Effector memory CD8-positive, alpha-beta T cell (primary cell): ENCODE measurements around the gene ENPP5.

Source experiments
- ATAC-seq: fragments of 150-1000 bp; cut with Tn5 transposase; replicated peaks from 2 replicates; pipeline ENCODE4 v1.10.0; 2021; ENCODE audit warnings: mild to moderate bottlenecking, moderate library complexity
- DNase-seq, 3 experiments: peaks; one replicate each; pipeline ENCODE4 v3.0.0; 2021
- H3K27ac Mint-ChIP-seq, 2 donors: one replicate each; pipeline ENCODE4 v1.8.0; 2022; ENCODE audit warnings: mild to moderate bottlenecking in 2 of 2, mixed read lengths in 2 of 2, moderate library complexity in 2 of 2
- H3K27me3 Mint-ChIP-seq, 2 donors: one replicate each; pipeline ENCODE4 v1.8.0; 2022; ENCODE audit warnings: mixed read lengths in 2 of 2
- H3K36me3 Mint-ChIP-seq: one replicate; pipeline ENCODE4 v1.8.0; 2022; ENCODE audit warnings: mild to moderate bottlenecking, moderate library complexity, mixed read lengths; ENCODE audit not compliant: insufficient read depth
- H3K4me1 Mint-ChIP-seq, 2 donors: one replicate each; pipeline ENCODE4 v1.8.0; 2022; ENCODE audit warnings: low read depth in 2 of 2, mixed read lengths in 2 of 2
- H3K4me3 Mint-ChIP-seq, 2 donors: one replicate each; pipeline ENCODE4 v1.8.0; 2022; ENCODE audit warnings: mild to moderate bottlenecking in 2 of 2, mixed read lengths in 2 of 2, moderate library complexity in 2 of 2
- H3K9me3 Mint-ChIP-seq, 2 donors: one replicate each; pipeline ENCODE4 v1.8.0; 2022; ENCODE audit warnings: mixed read lengths in 2 of 2
- total RNA-seq, 9 experiments: gene quantifications; one replicate each; lab custom pipeline; 2026; lab: John Stamatoyannopoulos, UW

Gene ENPP5
- 0.06 to 6.9 (median 0.96) reads per million in 9 experiments for total RNA-seq

- H3K27me3 Mint-ChIP-seq, result no peaks in the 10 kb centered on the region
- H3K36me3 Mint-ChIP-seq, result peaks cover 8% of the 10 kb centered on the region
- no peaks in the 10 kb centered on the region for H3K9me3 Mint-ChIP-seq
- peak within 1 kb of the TSS; percentile 82 to 90 for H3K27ac Mint-ChIP-seq
- peak within 1 kb of the TSS; percentile 93 for H3K4me3 Mint-ChIP-seq
- peaks cover 27 to 62% of the 10 kb centered on the region in 2 donors for H3K4me1 Mint-ChIP-seq
- DNase-seq (peak; percentile 62 to 69 (median 64)), ATAC-seq (peak; percentile 78)
Observed at GRCh38 chr6:46170357-46171289, at the start of gene ENPP5. Gene ENPP5 (minus strand): TSS chr6:46170980. CDS start chr6:46168262, 2,718 bp downstream.

- ATAC-seq (no peak), DNase-seq (no peak)
- Mint-ChIP-seq H3K27me3 (no peaks in the 10 kb centered on the region), H3K36me3 (peaks cover 3% of the 10 kb centered on the region), H3K4me1 (no peaks in the 10 kb centered on the region), H3K27ac (no peak overlapping the region), H3K9me3 (no peaks in the 10 kb centered on the region), H3K4me3 (no peak overlapping the region)
Observed at GRCh38 chr6:46219661-46220060, 48.9 kb upstream of the ENPP5 start.

GRCh38 chr6:46218457-46218856, 47.7 kb upstream of the ENPP5 start:
- no peaks in the 10 kb centered on the region for H3K4me1 Mint-ChIP-seq
- no peaks in the 10 kb centered on the region for H3K9me3 Mint-ChIP-seq
- no peak overlapping the region for H3K27ac Mint-ChIP-seq
- DNase-seq, result no peak
- H3K36me3 Mint-ChIP-seq, result peaks cover 3% of the 10 kb centered on the region
- no peak overlapping the region for H3K4me3 Mint-ChIP-seq
- no peaks in the 10 kb centered on the region for H3K27me3 Mint-ChIP-seq
- no peak for ATAC-seq

GRCh38 chr6:46217671-46218131, 46.9 kb upstream of the ENPP5 start:
- Mint-ChIP-seq H3K27me3 (no peaks in the 10 kb centered on the region), H3K4me1 (no peaks in the 10 kb centered on the region), H3K9me3 (no peaks in the 10 kb centered on the region), H3K4me3 (no peak overlapping the region), H3K36me3 (peaks cover 3% of the 10 kb centered on the region), H3K27ac (no peak overlapping the region)
- ATAC-seq (no peak), DNase-seq (no peak)

GRCh38 chr6:46216879-46217278, 46.1 kb upstream of the ENPP5 start:
- H3K4me1 Mint-ChIP-seq, result no peaks in the 10 kb centered on the region
- no peak for DNase-seq
- H3K27ac Mint-ChIP-seq, result peak overlapping the region in 1 of 2 donors; percentile 17

GRCh38 chr6:46215777-46216176, 45.0 kb upstream of the ENPP5 start:
- no peak for DNase-seq
- Mint-ChIP-seq H3K27me3 (no peaks in the 10 kb centered on the region), H3K27ac (peak overlapping the region in 1 of 2 donors; percentile 17), H3K4me3 (no peak overlapping the region), H3K4me1 (no peaks in the 10 kb centered on the region), H3K9me3 (no peaks in the 10 kb centered on the region), H3K36me3 (peaks cover 3% of the 10 kb centered on the region)
- no peak for ATAC-seq

More at GRCh38 chr6:46216879-46217278, 46.1 kb upstream of the ENPP5 start:
- H3K27me3 Mint-ChIP-seq, result no peaks in the 10 kb centered on the region
- peaks cover 3% of the 10 kb centered on the region for H3K36me3 Mint-ChIP-seq
- H3K4me3 Mint-ChIP-seq, result no peak overlapping the region
- no peak for ATAC-seq
- no peaks in the 10 kb centered on the region for H3K9me3 Mint-ChIP-seq

GRCh38 chr6:46215213-46215612, 44.4 kb upstream of the ENPP5 start:
- ATAC-seq (no peak), DNase-seq (no peak)
- no peaks in the 10 kb centered on the region for H3K4me1 Mint-ChIP-seq
- H3K27me3 Mint-ChIP-seq, result no peaks in the 10 kb centered on the region
- H3K27ac Mint-ChIP-seq, result no peak overlapping the region
- no peak overlapping the region for H3K4me3 Mint-ChIP-seq
- peaks cover 3% of the 10 kb centered on the region for H3K36me3 Mint-ChIP-seq
- no peaks in the 10 kb centered on the region for H3K9me3 Mint-ChIP-seq

- Mint-ChIP-seq H3K27ac (no peak overlapping the region), H3K9me3 (no peaks in the 10 kb centered on the region), H3K27me3 (no peaks in the 10 kb centered on the region), H3K4me1 (no peaks in the 10 kb centered on the region), H3K36me3 (peaks cover 3% of the 10 kb centered on the region), H3K4me3 (no peak overlapping the region)
- no peak for DNase-seq
- ATAC-seq, result no peak
Observed at GRCh38 chr6:46211917-46212316, 41.1 kb upstream of the ENPP5 start.

GRCh38 chr6:46210294-46210693, 39.5 kb upstream of the ENPP5 start:
- no peak for DNase-seq
- no peak overlapping the region for H3K4me3 Mint-ChIP-seq

GRCh38 chr6:46208303-46208702, 37.5 kb upstream of the ENPP5 start:
- H3K27ac Mint-ChIP-seq, result no peak overlapping the region
- peaks cover 0 to 13% of the 10 kb centered on the region in 2 donors for H3K27me3 Mint-ChIP-seq
- DNase-seq, result no peak
- ATAC-seq, result no peak
- no peaks in the 10 kb centered on the region for H3K4me1 Mint-ChIP-seq
- no peaks in the 10 kb centered on the region for H3K36me3 Mint-ChIP-seq
- no peaks in the 10 kb centered on the region for H3K9me3 Mint-ChIP-seq
- H3K4me3 Mint-ChIP-seq, result no peak overlapping the region

More at GRCh38 chr6:46210294-46210693, 39.5 kb upstream of the ENPP5 start:
- Mint-ChIP-seq H3K36me3 (no peaks in the 10 kb centered on the region), H3K27ac (no peak overlapping the region), H3K4me1 (no peaks in the 10 kb centered on the region), H3K9me3 (no peaks in the 10 kb centered on the region), H3K27me3 (peaks cover 0 to 7% of the 10 kb centered on the region in 2 donors)
- ATAC-seq, result no peak

GRCh38 chr6:46207174-46207573, 36.4 kb upstream of the ENPP5 start:
- Mint-ChIP-seq H3K27me3 (peaks cover 0 to 13% of the 10 kb centered on the region in 2 donors), H3K27ac (no peak overlapping the region), H3K9me3 (no peaks in the 10 kb centered on the region), H3K4me1 (no peaks in the 10 kb centered on the region), H3K4me3 (no peak overlapping the region), H3K36me3 (no peaks in the 10 kb centered on the region)
- DNase-seq (no peak), ATAC-seq (no peak)

GRCh38 chr6:46204880-46205650, 34.3 kb upstream of the ENPP5 start:
- Mint-ChIP-seq H3K27me3 (peaks cover 0 to 13% of the 10 kb centered on the region in 2 donors), H3K4me1 (no peaks in the 10 kb centered on the region)
- no peak for ATAC-seq

GRCh38 chr6:46203391-46204177, 32.8 kb upstream of the ENPP5 start:
- peak overlapping the region in 1 of 2 donors; percentile 75 for H3K27ac Mint-ChIP-seq
- H3K4me3 Mint-ChIP-seq, result no peak overlapping the region
- peaks cover 0 to 13% of the 10 kb centered on the region in 2 donors for H3K27me3 Mint-ChIP-seq
- no peak for ATAC-seq
- H3K4me1 Mint-ChIP-seq, result no peaks in the 10 kb centered on the region
- no peaks in the 10 kb centered on the region for H3K9me3 Mint-ChIP-seq
- no peaks in the 10 kb centered on the region for H3K36me3 Mint-ChIP-seq
- DNase-seq, result no peak

More at GRCh38 chr6:46204880-46205650, 34.3 kb upstream of the ENPP5 start:
- no peaks in the 10 kb centered on the region for H3K36me3 Mint-ChIP-seq
- no peak overlapping the region for H3K4me3 Mint-ChIP-seq
- no peaks in the 10 kb centered on the region for H3K9me3 Mint-ChIP-seq
- DNase-seq, result no peak
- no peak overlapping the region for H3K27ac Mint-ChIP-seq
